ENCODE results near the gene VTN.

Gene VTN

GRCh38 chr17:28397275-28397674 lies 27.2 kb upstream of the VTN start:
- Mint-ChIP-seq H3K27me3 (ENCODE audit: low read depth) (no peaks in the 10 kb centered on the region), H3K27ac (no peak overlapping the region), H3K9me3 (no peaks in the 10 kb centered on the region), H3K4me1 (no peaks in the 10 kb centered on the region), H3K36me3 (ENCODE audit: low read depth) (peaks cover 16% of the 10 kb centered on the region), H3K4me3 (no peak overlapping the region)
- TF ChIP-seq CTCF (IDR thresholded peaks at IDR 0.05; ENCODE audit: unreplicated experiment in 3 of 3): no peak

- Mint-ChIP-seq H3K36me3 (ENCODE audit: low read depth) (peaks cover 12% of the 10 kb centered on the region), H3K4me1 (no peaks in the 10 kb centered on the region), H3K4me3 (no peak overlapping the region), H3K9me3 (no peaks in the 10 kb centered on the region), H3K27me3 (ENCODE audit: low read depth) (no peaks in the 10 kb centered on the region), H3K27ac (no peak overlapping the region)
- no peak for TF ChIP-seq CTCF (IDR thresholded peaks at IDR 0.05; ENCODE audit: unreplicated experiment in 3 of 3)
Measured at GRCh38 chr17:28396635-28397239, 26.6 kb upstream of the VTN start.

GRCh38 chr17:28395968-28396367 lies 25.9 kb upstream of the VTN start:
- H3K4me3 Mint-ChIP-seq: no peak overlapping the region
- no peaks in the 10 kb centered on the region for H3K27me3 Mint-ChIP-seq (ENCODE audit: low read depth)
- no peaks in the 10 kb centered on the region for H3K4me1 Mint-ChIP-seq
- H3K27ac Mint-ChIP-seq: no peak overlapping the region
- H3K9me3 Mint-ChIP-seq: no peaks in the 10 kb centered on the region
- no peak for TF ChIP-seq CTCF (IDR thresholded peaks at IDR 0.05; ENCODE audit: unreplicated experiment in 3 of 3)
- H3K36me3 Mint-ChIP-seq (ENCODE audit: low read depth): peaks cover 18% of the 10 kb centered on the region

- Mint-ChIP-seq H3K9me3 (no peaks in the 10 kb centered on the region), H3K36me3 (ENCODE audit: low read depth) (peaks cover 24% of the 10 kb centered on the region), H3K4me1 (no peaks in the 10 kb centered on the region), H3K4me3 (no peak overlapping the region), H3K27ac (no peak overlapping the region), H3K27me3 (ENCODE audit: low read depth) (no peaks in the 10 kb centered on the region)
- no peak for TF ChIP-seq CTCF (IDR thresholded peaks at IDR 0.05; ENCODE audit: unreplicated experiment in 3 of 3)
Measured at GRCh38 chr17:28395426-28395825, 25.3 kb upstream of the VTN start.

GRCh38 chr17:28394337-28395116 lies 24.4 kb upstream of the VTN start:
- Mint-ChIP-seq H3K36me3 (ENCODE audit: low read depth) (peaks cover 33% of the 10 kb centered on the region), H3K4me3 (no peak overlapping the region), H3K4me1 (no peaks in the 10 kb centered on the region), H3K9me3 (no peaks in the 10 kb centered on the region), H3K27me3 (ENCODE audit: low read depth) (no peaks in the 10 kb centered on the region), H3K27ac (no peak overlapping the region)
- TF ChIP-seq CTCF (IDR thresholded peaks at IDR 0.05; ENCODE audit: unreplicated experiment in 3 of 3): no peak

GRCh38 chr17:28392491-28392890 lies 22.4 kb upstream of the VTN start:
- H3K9me3 Mint-ChIP-seq: no peaks in the 10 kb centered on the region
- no peak for TF ChIP-seq CTCF (IDR thresholded peaks at IDR 0.05; ENCODE audit: unreplicated experiment in 3 of 3)
- no peak overlapping the region for H3K4me3 Mint-ChIP-seq
- no peak overlapping the region for H3K27ac Mint-ChIP-seq
- H3K27me3 Mint-ChIP-seq (ENCODE audit: low read depth): no peaks in the 10 kb centered on the region
- H3K36me3 Mint-ChIP-seq (ENCODE audit: low read depth): peaks cover 39% of the 10 kb centered on the region
- H3K4me1 Mint-ChIP-seq: no peaks in the 10 kb centered on the region
